Measurements from ENCODE around the gene PLEKHG4. TPM values are rescaled to one million over a fixed set of nuclear protein-coding genes. Genes with fewer than 3 reads are reported as not detected.

Gene PLEKHG4
- total RNA-seq, 1 donor from 2014 or later, result 15.4 TPM

GRCh38 chr16:67284699-67285646 is 5.6 kb downstream of the PLEKHG4 start:
- DNase-seq (ENCODE audit: extremely low read depth, low read depth, low spot score), result no peak

- DNase-seq (ENCODE audit: extremely low read depth, low read depth, low spot score), result no peak
Observed at GRCh38 chr16:67286441-67287235, 7.3 kb downstream of the PLEKHG4 start.

GRCh38 chr16:67287960-67288359 is 8.6 kb downstream of the PLEKHG4 start:
- no peak for DNase-seq (ENCODE audit: extremely low read depth, low read depth, low spot score)

DNA sequence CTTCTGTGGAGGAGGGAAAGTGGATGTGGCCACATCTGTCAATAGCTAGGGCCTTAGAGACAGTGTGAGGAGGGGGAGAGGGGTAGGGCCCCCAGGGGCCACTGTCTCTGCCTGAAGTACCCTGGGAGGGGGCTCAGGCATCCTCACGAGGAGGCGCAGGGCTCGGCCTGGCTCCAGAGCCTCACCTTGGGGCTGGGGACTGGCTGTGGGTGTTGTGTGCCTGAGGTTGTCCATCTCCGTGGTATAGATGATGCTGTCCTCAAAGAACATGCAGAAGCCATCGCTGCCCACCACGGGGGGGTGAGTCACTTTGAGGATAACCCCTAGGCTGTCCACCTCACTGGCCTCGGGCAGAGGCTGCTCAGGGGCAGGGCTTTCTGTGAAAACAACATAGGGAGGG is 12.1 kb downstream of the PLEKHG4 start:
- no peak for DNase-seq (ENCODE audit: extremely low read depth, low read depth, low spot score)

DNA sequence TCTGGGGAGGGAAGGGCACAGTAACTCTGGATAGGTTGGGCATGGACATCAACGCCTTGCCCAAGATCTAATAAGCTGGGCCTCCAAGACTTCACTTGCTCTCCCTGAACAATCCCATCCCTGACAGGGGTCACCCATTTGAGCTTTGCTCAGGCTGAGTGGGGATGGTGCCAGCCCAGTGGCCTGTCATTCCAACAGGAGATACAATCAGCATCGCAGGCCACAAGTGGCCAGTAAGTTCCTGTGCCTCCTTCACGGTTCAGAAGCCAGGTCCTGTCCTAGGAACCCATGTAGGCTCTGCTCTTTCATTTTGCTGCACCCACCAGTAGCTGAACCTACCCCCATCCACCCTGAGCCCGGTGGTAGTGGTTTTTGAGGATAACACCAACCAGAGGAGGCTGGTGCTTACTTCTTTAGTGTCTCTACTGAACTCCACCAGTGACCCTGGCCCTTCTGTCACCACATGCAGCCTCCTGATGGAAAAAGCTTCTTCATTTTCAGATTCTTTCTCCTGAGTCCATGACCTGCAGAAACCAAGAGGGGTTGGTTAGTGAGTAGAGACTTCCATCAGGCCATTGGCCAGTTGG is 14.9 kb downstream of the PLEKHG4 start:
- DNase-seq (ENCODE audit: extremely low read depth, low read depth, low spot score), result no peak

- DNase-seq (ENCODE audit: extremely low read depth, low read depth, low spot score), result no peak
Observed at GRCh38 chr16:67294938-67295361, 15.6 kb downstream of the PLEKHG4 start.

DNA sequence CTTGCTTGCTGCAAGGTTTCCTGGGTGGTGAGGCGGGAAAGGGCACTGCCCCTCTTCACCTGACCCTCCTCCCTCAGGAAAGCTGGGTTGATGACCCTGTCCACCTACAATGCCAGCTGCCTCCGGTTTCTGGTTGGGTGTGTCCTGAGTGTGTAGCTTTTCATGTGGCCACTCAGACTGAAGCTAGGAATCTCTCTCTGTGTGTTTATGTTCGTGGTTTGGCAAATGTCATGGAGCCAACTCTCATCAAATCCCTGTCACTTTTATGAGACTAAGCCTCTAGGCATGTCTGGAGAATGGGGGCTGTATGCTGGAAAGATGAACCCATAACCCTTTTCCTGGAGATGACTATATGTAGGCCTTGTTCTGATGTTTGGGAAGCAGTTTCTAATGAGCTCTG is 17.1 kb downstream of the PLEKHG4 start:
- DNase-seq (ENCODE audit: extremely low read depth, low read depth, low spot score), result no peak

- no peak for DNase-seq (ENCODE audit: extremely low read depth, low read depth, low spot score)
Observed at GRCh38 chr16:67298277-67298676, 18.9 kb downstream of the PLEKHG4 start.

DNA sequence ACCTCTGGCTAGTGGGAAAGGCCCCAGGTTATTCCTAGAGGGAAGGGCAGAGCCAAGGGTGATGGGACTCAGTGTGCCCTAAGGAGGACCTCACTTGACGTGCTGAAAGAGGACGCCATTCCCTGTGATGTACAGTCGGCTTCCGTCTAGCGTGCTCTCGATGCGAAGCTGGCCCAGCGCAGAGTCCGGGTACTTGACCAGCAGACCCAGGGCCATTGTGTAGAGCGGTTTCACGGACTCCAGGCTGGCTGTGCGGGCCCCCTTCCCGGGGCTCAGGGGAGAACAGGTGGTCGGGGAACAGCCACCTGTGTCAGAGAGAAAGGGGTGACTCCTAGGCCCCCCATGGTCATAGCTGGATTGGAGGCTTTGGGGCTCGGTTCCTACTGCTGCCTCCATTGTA is 19.9 kb downstream of the PLEKHG4 start:
- DNase-seq (ENCODE audit: extremely low read depth, low read depth, low spot score), result no peak

DNA sequence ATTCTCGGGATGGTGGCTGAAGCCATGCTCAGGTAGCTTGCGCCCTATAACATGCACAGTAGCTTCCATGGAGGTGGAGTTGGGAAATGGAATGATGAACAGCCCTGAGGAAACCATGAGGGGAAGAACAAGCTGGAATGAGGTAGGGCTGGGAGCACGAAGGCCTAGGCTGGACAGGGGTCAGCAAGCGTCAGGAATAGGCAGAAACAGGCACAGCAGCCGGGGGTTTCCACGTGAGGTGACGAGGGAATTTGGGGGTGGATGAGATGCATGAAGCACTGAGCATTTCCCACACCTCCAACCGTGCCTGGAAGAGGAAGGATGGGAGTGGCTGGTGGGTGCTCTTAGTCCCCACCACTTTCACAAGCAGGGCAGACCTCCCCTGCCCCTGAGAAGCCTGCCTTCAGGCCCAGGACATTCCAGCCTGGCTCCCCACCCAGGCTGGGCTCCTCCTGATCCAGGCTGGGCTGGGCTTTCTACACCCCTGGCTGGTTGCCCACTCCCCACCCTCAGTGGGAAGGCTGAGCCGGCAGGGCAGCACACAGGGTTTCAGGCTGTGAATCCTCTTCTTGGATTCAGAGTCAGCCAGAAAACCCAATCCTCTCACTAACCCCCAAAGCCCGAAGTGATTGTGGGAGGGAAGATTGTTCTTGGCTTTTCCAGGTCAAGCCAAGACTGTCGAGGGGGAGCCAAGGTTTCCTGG is 21.9 kb downstream of the PLEKHG4 start:
- DNase-seq (ENCODE audit: extremely low read depth, low read depth, low spot score), result no peak

- DNase-seq (ENCODE audit: extremely low read depth, low read depth, low spot score), result no peak
Observed at GRCh38 chr16:67302076-67302475, 22.7 kb downstream of the PLEKHG4 start.

GRCh38 chr16:67302970-67303369 is 23.6 kb downstream of the PLEKHG4 start:
- no peak for DNase-seq (ENCODE audit: extremely low read depth, low read depth, low spot score)

- no peak for DNase-seq (ENCODE audit: extremely low read depth, low read depth, low spot score)
Observed at GRCh38 chr16:67304020-67304419, 24.7 kb downstream of the PLEKHG4 start.

GRCh38 chr16:67305216-67306071 is 26.1 kb downstream of the PLEKHG4 start:
- DNase-seq (ENCODE audit: extremely low read depth, low read depth, low spot score), result no peak

GRCh38 chr16:67310561-67310960 is 31.2 kb downstream of the PLEKHG4 start:
- DNase-seq (ENCODE audit: extremely low read depth, low read depth, low spot score), result no peak

- DNase-seq (ENCODE audit: extremely low read depth, low read depth, low spot score), result peak; percentile 69
Observed at GRCh38 chr16:67311607-67312488, 32.5 kb downstream of the PLEKHG4 start.

- DNase-seq (ENCODE audit: extremely low read depth, low read depth, low spot score), result no peak
Observed at GRCh38 chr16:67312719-67313118, 33.4 kb downstream of the PLEKHG4 start.

GRCh38 chr16:67317853-67318252 is 38.5 kb downstream of the PLEKHG4 start:
- DNase-seq (ENCODE audit: extremely low read depth, low read depth, low spot score), result no peak

DNA sequence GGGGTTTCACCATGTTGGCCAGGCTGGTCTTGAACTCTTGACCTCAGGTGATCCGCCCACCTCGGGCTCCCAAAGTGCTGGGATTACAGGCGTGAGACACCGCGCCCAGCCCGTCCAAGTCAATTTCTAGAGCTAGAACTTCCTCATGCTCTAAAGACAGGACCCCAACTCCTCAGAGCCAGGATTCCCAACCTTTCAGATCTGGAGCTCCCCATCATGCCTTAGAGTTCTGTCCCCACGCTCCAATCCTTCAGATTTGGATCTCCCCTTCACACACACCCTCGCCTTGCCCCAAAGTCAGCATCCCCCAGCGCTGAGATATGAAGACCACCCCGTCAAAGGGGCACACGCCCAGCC is 46.8 kb downstream of the PLEKHG4 start:
- DNase-seq (ENCODE audit: extremely low read depth, low read depth, low spot score), result no peak
